ENCODE measurements around the gene KCNAB1. TPM values are rescaled to one million over a fixed set of nuclear protein-coding genes. Genes with fewer than 3 reads are reported as not detected.

Gene KCNAB1
- total and polyA plus RNA-seq, 4 donors, result 0.76 to 2.8 (median 1.0) TPM

DNA sequence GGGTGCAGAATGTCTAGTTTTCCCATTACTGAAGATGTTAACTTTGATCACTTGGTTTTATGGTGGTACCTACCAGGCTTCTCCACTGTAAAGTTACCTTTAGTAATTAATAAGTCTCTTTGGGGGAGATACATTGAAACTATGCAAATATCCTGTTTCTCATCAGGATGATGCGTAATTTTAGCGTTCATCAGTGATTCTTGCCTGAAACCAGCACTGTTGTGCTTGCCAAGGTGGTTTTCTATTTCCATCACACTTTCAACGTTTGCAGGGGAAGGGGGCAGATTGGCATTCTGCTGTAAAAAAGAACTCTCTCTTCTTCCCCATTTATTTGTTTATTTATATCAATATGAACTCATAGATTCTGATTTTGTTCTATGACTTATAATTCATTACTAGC lies 373.5 kb downstream of the KCNAB1 start:
- H3K9ac ChIP-seq (ENCODE audit: low read depth in 1 of 2, low read length in 2 of 2), result no peak overlapping the region
- 85% methylated on average over 3 of the region's 3 CpGs for WGBS
- DNase-seq (ENCODE audit: low spot score), result no peak
- H3K4me1 ChIP-seq (ENCODE audit: control insufficient read depth in 4 of 4, insufficient read depth in 4 of 4, low read length in 3 of 4), result no peaks in the 10 kb centered on the region
- H3K27ac ChIP-seq (ENCODE audit: low read depth in 1 of 2, low read length in 2 of 2), result no peak overlapping the region
- no peaks in the 10 kb centered on the region for H3K36me3 ChIP-seq (ENCODE audit: control insufficient read depth in 4 of 4, insufficient read depth in 3 of 4, low read depth in 1 of 4, low read length in 3 of 4)
- H3K9me3 ChIP-seq (ENCODE audit: control insufficient read depth in 4 of 4, low read length in 3 of 4), result no peaks in the 10 kb centered on the region
- TF ChIP-seq RXRA (IDR thresholded peaks at IDR 0.05) (no peak), HNF4A (conservative IDR thresholded peaks at IDR 0.05) (no peak)
- TF ChIP-seq, protein P1, sequence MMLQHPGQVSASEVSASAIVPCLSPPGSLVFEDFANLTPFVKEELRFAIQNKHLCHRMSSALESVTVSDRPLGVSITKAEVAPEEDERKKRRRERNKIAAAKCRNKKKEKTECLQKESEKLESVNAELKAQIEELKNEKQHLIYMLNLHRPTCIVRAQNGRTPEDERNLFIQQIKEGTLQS (IDR thresholded peaks at IDR 0.05), result no peak
- no peak overlapping the region for H3K4me3 ChIP-seq (ENCODE audit: low read depth in 1 of 3, low read length in 3 of 3)
- no peaks in the 10 kb centered on the region for H3K27me3 ChIP-seq (ENCODE audit: control insufficient read depth in 4 of 4, insufficient read depth in 4 of 4, low read length in 3 of 4)

DNA sequence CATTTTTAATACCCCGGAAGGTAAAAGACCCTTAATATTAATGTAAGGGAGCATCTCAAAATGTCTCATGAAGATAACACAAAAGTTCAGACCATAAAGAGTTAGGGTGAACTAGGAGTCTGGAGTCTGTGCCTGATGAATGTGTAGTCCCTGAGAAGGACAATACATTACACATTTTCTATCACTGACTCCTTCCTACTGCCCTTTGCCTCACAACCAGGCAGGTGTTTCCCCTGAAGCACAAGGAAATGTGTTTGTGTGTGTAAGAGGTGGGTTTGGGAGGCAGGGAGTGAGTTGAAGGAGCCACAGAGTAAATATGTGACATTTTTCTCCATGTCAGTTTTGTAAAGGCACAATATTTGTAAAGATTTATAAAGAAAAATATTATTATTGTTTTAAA lies 375.4 kb downstream of the KCNAB1 start:
- TF ChIP-seq GABPA (IDR thresholded peaks at IDR 0.05 in 1 of 2, conservative IDR thresholded peaks at IDR 0.05 in 1 of 2) (no peak), TAF1 (conservative IDR thresholded peaks at IDR 0.05) (no peak), HNF4G (IDR thresholded peaks at IDR 0.05) (no peak), FOXA2 (IDR thresholded peaks at IDR 0.05) (no peak), REST (IDR thresholded peaks at IDR 0.05) (no peak), FOXA1 (IDR thresholded peaks at IDR 0.05) (no peak), EGR1 (IDR thresholded peaks at IDR 0.05; ENCODE audit: low read depth in 2 of 2) (no peak), RAD21 (IDR thresholded peaks at IDR 0.05) (no peak), JUND (IDR thresholded peaks at IDR 0.05) (no peak), HNF4A (conservative IDR thresholded peaks at IDR 0.05) (no peak), NR2F2 (IDR thresholded peaks at IDR 0.05) (no peak)
- TF ChIP-seq, protein P2, sequence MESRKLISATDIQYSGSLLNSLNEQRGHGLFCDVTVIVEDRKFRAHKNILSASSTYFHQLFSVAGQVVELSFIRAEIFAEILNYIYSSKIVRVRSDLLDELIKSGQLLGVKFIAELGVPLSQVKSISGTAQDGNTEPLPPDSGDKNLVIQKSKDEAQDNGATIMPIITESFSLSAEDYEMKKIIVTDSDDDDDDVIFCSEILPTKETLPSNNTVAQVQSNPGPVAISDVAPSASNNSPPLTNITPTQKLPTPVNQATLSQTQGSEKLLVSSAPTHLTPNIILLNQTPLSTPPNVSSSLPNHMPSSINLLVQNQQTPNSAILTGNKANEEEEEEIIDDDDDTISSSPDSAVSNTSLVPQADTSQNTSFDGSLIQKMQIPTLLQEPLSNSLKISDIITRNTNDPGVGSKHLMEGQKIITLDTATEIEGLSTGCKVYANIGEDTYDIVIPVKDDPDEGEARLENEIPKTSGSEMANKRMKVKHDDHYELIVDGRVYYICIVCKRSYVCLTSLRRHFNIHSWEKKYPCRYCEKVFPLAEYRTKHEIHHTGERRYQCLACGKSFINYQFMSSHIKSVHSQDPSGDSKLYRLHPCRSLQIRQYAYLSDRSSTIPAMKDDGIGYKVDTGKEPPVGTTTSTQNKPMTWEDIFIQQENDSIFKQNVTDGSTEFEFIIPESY (IDR thresholded peaks at IDR 0.05), result no peak
- TF ChIP-seq, protein P1 (IDR thresholded peaks at IDR 0.05), result no peak
- H3K27ac ChIP-seq (ENCODE audit: low read depth in 1 of 2, low read length in 2 of 2), result no peak overlapping the region
- H3K4me1 ChIP-seq (ENCODE audit: control insufficient read depth in 4 of 4, insufficient read depth in 4 of 4, low read length in 3 of 4), result no peaks in the 10 kb centered on the region
- DNase-seq (ENCODE audit: low spot score), result no peak
- H3K36me3 ChIP-seq (ENCODE audit: control insufficient read depth in 4 of 4, insufficient read depth in 3 of 4, low read depth in 1 of 4, low read length in 3 of 4), result no peaks in the 10 kb centered on the region
- H3K27me3 ChIP-seq (ENCODE audit: control insufficient read depth in 4 of 4, insufficient read depth in 4 of 4, low read length in 3 of 4), result no peaks in the 10 kb centered on the region
- H3K9ac ChIP-seq (ENCODE audit: low read depth in 1 of 2, low read length in 2 of 2), result no peak overlapping the region
- H3K4me3 ChIP-seq (ENCODE audit: low read depth in 1 of 3, low read length in 3 of 3), result no peak overlapping the region
- no peaks in the 10 kb centered on the region for H3K9me3 ChIP-seq (ENCODE audit: control insufficient read depth in 4 of 4, low read length in 3 of 4)
- WGBS, result 99% methylated on average over 1 of the region's 1 CpG

Measured in liver (tissue), 9 donors.